ENCODE measurements around the gene UBN1. TPM values are rescaled to one million over a fixed set of nuclear protein-coding genes. Genes with fewer than 3 reads are reported as not detected.

UBN1 gene
- total RNA-seq, 1 experiment from 2014 or later: 33.3 TPM

DNA sequence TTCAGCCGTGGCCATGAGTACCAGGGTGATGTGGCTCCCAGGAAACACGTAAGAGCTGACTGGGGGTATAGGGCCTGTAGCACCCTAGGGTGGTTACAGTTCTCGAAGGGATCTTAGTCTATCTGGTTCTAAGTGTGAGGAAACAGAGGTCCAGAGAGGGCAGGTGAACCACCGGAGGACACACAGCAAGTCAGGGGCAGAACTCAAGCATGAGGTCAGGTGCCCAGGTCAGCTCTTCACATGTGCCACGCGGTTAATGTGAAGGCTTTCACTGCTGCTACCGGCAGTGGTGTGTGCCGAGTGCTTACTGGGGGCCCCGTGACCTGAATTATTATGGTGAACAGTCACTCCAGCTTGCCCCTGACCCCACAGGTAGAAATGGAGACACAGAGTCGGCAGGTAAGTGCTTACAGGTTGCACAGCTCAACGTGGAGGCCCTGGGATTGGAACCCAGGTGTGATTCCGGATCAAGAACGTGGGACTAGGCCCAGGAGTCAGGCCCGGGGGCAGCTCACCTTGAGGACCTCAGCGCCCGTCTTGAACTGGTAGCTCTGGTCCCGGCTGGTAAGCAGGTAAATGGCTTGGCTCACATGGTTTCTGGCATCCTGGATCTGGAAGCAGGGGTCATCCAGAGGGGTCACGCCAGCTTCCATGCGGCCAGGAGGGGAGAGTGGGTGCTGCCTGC lies 48.0 kb upstream of the UBN1 start:
- no peak overlapping the region for H3K27ac Mint-ChIP-seq (ENCODE audit: low read depth, unreplicated experiment)
- intact Hi-C loops (cut with micrococcal nuclease): no loop called here

DNA sequence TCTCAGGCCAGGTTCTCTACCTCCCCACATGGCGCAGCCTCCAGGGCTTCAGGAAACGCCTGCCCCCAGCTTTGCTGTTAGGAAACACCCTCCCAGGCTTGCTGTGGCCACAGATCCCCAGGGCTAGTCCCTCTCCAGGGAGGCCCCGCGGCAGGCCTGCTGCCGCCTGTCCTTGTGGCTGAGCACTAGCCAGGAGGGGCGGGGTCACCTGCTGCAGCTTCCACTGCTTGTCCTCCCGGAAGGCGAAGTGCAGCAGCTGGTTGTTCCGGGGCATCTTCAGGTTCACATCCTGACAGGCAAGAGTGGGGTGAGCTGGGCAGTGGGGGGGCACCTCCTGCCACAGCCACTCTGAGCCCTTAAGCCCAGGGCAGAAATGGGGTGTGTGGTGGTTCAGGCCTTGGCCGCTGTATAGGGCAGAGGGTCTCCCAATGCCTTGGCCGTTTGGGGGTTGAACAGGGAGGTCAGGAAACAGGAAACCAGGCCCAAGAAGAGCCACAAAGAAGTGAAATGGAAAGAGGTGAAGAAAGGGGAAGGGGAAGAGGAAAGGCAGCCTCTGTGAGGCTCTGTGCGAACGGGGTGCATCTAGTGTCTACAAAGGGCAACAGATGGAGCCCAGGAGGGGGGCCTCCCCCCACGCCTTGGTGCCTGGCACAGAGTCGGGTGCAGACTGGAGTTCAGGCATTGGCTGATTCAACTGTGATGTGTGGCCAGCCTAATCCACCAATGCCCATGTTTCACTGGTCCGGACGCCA lies 46.8 kb upstream of the UBN1 start:
- POLR2A ChIA-PET: interaction anchor here (2.0 to 3.1 kb wide), 2 partner anchors 33 to 67 kb away, joined by 8 to 40 read pairs; partner anchors contain the start of genes ANKS3, DNAAF8 and ZNF500
- H3K4me3 Mint-ChIP-seq (ENCODE audit: unreplicated experiment): peak overlapping the region; percentile 51
- H3K27me3 Mint-ChIP-seq (ENCODE audit: insufficient read depth, unreplicated experiment): no peaks in the 10 kb centered on the region

More for the DNA sequence above, 48.0 kb upstream of the UBN1 start:
- Mint-ChIP-seq H3K4me3 (ENCODE audit: unreplicated experiment) (no peak overlapping the region), H3K27me3 (ENCODE audit: insufficient read depth, unreplicated experiment) (no peaks in the 10 kb centered on the region), H3K4me1 (ENCODE audit: insufficient read depth, unreplicated experiment) (peaks cover 6% of the 10 kb centered on the region), H3K36me3 (ENCODE audit: insufficient read depth, unreplicated experiment) (no peaks in the 10 kb centered on the region), H3K9me3 (ENCODE audit: unreplicated experiment) (no peaks in the 10 kb centered on the region)
- ChIA-PET CTCF (interaction anchor here (1.0 to 1.3 kb wide), 2 partner anchors 12 to 156 kb away, joined by 5 read pairs; no protein-coding TSS in a partner anchor), POLR2A (interaction anchor here (0.6 to 2.0 kb wide), 2 partner anchors 39 to 65 kb away, joined by 3 to 8 read pairs; partner anchors contain the start of genes ANKS3 and DNAAF8)
- DNase-seq (ENCODE audit: unreplicated experiment): no peak
- no TSS peak for BruUV-seq (replicated peaks)
- TF ChIP-seq, protein P1, sequence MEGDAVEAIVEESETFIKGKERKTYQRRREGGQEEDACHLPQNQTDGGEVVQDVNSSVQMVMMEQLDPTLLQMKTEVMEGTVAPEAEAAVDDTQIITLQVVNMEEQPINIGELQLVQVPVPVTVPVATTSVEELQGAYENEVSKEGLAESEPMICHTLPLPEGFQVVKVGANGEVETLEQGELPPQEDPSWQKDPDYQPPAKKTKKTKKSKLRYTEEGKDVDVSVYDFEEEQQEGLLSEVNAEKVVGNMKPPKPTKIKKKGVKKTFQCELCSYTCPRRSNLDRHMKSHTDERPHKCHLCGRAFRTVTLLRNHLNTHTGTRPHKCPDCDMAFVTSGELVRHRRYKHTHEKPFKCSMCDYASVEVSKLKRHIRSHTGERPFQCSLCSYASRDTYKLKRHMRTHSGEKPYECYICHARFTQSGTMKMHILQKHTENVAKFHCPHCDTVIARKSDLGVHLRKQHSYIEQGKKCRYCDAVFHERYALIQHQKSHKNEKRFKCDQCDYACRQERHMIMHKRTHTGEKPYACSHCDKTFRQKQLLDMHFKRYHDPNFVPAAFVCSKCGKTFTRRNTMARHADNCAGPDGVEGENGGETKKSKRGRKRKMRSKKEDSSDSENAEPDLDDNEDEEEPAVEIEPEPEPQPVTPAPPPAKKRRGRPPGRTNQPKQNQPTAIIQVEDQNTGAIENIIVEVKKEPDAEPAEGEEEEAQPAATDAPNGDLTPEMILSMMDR (IDR thresholded peaks at IDR 0.05; ENCODE audit: unreplicated experiment): no peak

DNA sequence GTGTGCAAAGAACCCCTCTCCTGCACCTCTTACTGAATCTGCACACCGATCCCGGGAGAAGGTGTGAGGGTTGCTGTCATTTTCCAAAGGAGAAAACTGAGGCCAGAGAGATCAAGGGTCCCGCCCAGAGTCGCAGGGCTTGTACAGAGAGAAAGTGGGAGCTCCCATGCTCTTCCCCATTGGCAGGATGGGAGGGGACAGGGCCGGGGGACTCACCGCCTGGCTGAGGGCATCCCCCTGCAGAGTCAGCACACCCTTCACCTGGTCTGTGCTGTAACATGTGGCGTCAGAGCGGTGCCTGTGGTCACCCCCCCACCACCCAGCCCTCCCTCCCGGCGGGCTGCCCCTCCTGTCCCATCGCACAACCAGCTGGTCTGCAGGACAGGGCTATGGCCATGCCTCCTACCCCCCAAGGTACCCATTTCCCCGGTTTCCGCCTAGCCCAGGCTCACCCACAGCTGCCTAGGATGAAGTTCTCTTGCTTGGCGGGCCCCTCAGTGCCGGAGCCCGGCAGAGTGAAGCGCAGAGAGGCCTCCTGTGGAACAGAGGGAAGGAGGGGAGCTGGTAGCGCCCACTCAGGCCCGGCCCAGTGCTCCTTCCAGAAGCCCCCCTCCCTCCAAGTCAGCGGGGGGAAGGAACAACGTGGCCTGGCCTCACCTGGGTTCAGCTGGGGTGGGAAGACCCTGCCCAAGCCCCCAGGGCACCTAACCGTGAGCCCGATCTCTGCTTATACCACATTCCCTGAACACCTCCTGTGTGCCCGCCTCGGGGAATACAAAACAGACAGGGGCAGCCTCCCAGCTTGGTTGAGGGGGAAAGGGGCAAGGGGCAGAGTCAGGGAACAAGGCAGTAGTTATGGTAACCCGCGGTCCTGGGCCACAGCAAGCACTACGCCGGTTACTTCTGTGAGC lies 46.0 kb upstream of the UBN1 start:
- intact Hi-C loops (cut with micrococcal nuclease): no loop called here

More for the DNA sequence above, 46.8 kb upstream of the UBN1 start:
- no peak for DNase-seq (ENCODE audit: unreplicated experiment)
- Mint-ChIP-seq H3K36me3 (ENCODE audit: insufficient read depth, unreplicated experiment) (peaks cover 6% of the 10 kb centered on the region), H3K27ac (ENCODE audit: low read depth, unreplicated experiment) (no peak overlapping the region), H3K4me1 (ENCODE audit: insufficient read depth, unreplicated experiment) (peaks cover 6% of the 10 kb centered on the region), H3K9me3 (ENCODE audit: unreplicated experiment) (no peaks in the 10 kb centered on the region)
- no TSS peak for BruUV-seq (replicated peaks)
- intact Hi-C loops (cut with micrococcal nuclease): no loop called here
- CTCF ChIA-PET: interaction anchor here (1.3 kb wide), 1 partner anchor 155 kb away, joined by 5 read pairs; no protein-coding TSS in a partner anchor
- TF ChIP-seq, protein P1 (IDR thresholded peaks at IDR 0.05; ENCODE audit: unreplicated experiment): no peak

More for the DNA sequence above, 46.0 kb upstream of the UBN1 start:
- H3K4me3 Mint-ChIP-seq (ENCODE audit: unreplicated experiment): peak overlapping the region; percentile 76
- no peaks in the 10 kb centered on the region for H3K9me3 Mint-ChIP-seq (ENCODE audit: unreplicated experiment)
- peaks cover 6% of the 10 kb centered on the region for H3K4me1 Mint-ChIP-seq (ENCODE audit: insufficient read depth, unreplicated experiment)
- POLR2A ChIA-PET: interaction anchor here (1.3 to 3.1 kb wide), 5 partner anchors 20 to 67 kb away, joined by 4 to 40 read pairs (median 13); partner anchors contain the start of genes ANKS3, DNAAF8, GLYR1 and UBN1
- peaks cover 14% of the 10 kb centered on the region for H3K36me3 Mint-ChIP-seq (ENCODE audit: insufficient read depth, unreplicated experiment)
- BruUV-seq (replicated peaks): no TSS peak
- H3K27ac Mint-ChIP-seq (ENCODE audit: low read depth, unreplicated experiment): no peak overlapping the region
- DNase-seq (ENCODE audit: unreplicated experiment): no peak
- CTCF ChIA-PET: interaction anchor here (0.9 kb wide), 1 partner anchor 23 kb away, joined by 3 read pairs; no protein-coding TSS in a partner anchor
- TF ChIP-seq, protein P1 (IDR thresholded peaks at IDR 0.05; ENCODE audit: unreplicated experiment): no peak
- H3K27me3 Mint-ChIP-seq (ENCODE audit: insufficient read depth, unreplicated experiment): no peaks in the 10 kb centered on the region

Data from MCF 10A (cell line).